SH-SY5Y (cell line): ENCODE results near the gene SLC22A3.

Experiments
- GATA2 ChIP-seq: IDR thresholded peaks from 2 replicates; pipeline ENCODE4 v1.6.1; 2011; ENCODE audit warnings: mild to moderate bottlenecking, low read depth, low read length
- GATA3 ChIP-seq: IDR thresholded peaks from 2 replicates; pipeline ENCODE4 v1.6.1; 2011; ENCODE audit warnings: low read depth, mild to moderate bottlenecking, low read length, moderate library complexity

- TF ChIP-seq GATA2: no peak
- TF ChIP-seq GATA3: no peak
Measured at GRCh38 chr6:160420969-160421556, 72.9 kb downstream of the SLC22A3 start.
